HEK293 (cell line): ENCODE results near the gene ARIH2.

Experiments used
- GLIS1 ChIP-seq: fragments of 450-650 bp; formaldehyde crosslinking; IDR thresholded peaks from 2 replicates; pipeline ENCODE4 v1.5.1; 2016; ENCODE audit warnings: missing biosample characterization, missing genetic modification characterization
- GLIS2 ChIP-seq: fragments of 450-650 bp; formaldehyde crosslinking; IDR thresholded peaks from 2 replicates; pipeline ENCODE4 v1.5.1; 2016; ENCODE audit warnings: missing biosample characterization, missing genetic modification characterization
- IKZF3 ChIP-seq: fragments of 450-650 bp; IDR thresholded peaks from 2 replicates; pipeline ENCODE4 v1.5.0; 2018; ENCODE audit warnings: missing biosample characterization, mild to moderate bottlenecking, missing genetic modification characterization, moderate library complexity
- KLF8 ChIP-seq: fragments of 450-650 bp; formaldehyde crosslinking; IDR thresholded peaks from 2 replicates; pipeline ENCODE4 v1.5.1; 2016; ENCODE audit warnings: missing biosample characterization, missing genetic modification characterization
- MYNN ChIP-seq: fragments of 450-650 bp; formaldehyde crosslinking; IDR thresholded peaks from 2 replicates; pipeline ENCODE4 v1.5.1; 2016; ENCODE audit warnings: missing biosample characterization, missing genetic modification characterization, borderline replicate concordance
- OVOL3 ChIP-seq: fragments of 450-650 bp; formaldehyde crosslinking; IDR thresholded peaks from 2 replicates; pipeline ENCODE4 v1.5.1; 2016; ENCODE audit warnings: missing biosample characterization, missing genetic modification characterization
- PBX3 ChIP-seq: sonication (generic); formaldehyde crosslinking; IDR thresholded peaks from 2 replicates; pipeline ENCODE4 v1.8.1; 2022; ENCODE audit warnings: mild to moderate bottlenecking, moderate library complexity, missing genetic modification reagents
- PRDM4 ChIP-seq: fragments of 450-650 bp; formaldehyde crosslinking; IDR thresholded peaks from 2 replicates; pipeline ENCODE4 v1.5.1; 2017; ENCODE audit warnings: missing biosample characterization, missing genetic modification characterization
- SCRT2 ChIP-seq: fragments of 450-650 bp; formaldehyde crosslinking; IDR thresholded peaks from 2 replicates; pipeline ENCODE4 v1.5.1; 2016; ENCODE audit warnings: missing biosample characterization, missing genetic modification characterization
- SETDB1 ChIP-seq: IDR thresholded peaks from one replicate; pipeline ENCODE4 v1.6.1; 2017; ENCODE audit warnings: mild to moderate bottlenecking, low read length, moderate library complexity, mixed read lengths; ENCODE audit not compliant: insufficient read length
- YY1 ChIP-seq: fragments of 450-650 bp; formaldehyde crosslinking; IDR thresholded peaks from 2 replicates; pipeline ENCODE4 v1.5.1; 2018; ENCODE audit warnings: missing biosample characterization, missing genetic modification characterization
- ZBTB10 ChIP-seq: fragments of 450-650 bp; formaldehyde crosslinking; IDR thresholded peaks from 2 replicates; pipeline ENCODE4 v1.5.1; 2016; ENCODE audit warnings: missing biosample characterization, missing genetic modification characterization
- ZBTB6 ChIP-seq: fragments of 450-650 bp; formaldehyde crosslinking; IDR thresholded peaks from 2 replicates; pipeline ENCODE4 v1.5.1; 2017; ENCODE audit warnings: missing biosample characterization, missing genetic modification characterization
- ZFP3 ChIP-seq: fragments of 450-650 bp; formaldehyde crosslinking; IDR thresholded peaks from 2 replicates; pipeline ENCODE4 v1.5.1; 2016; ENCODE audit warnings: low read depth, missing biosample characterization, missing genetic modification characterization
- ZIC2 ChIP-seq: fragments of 450-650 bp; formaldehyde crosslinking; IDR thresholded peaks from 2 replicates; pipeline ENCODE4 v1.5.1; 2016; ENCODE audit warnings: missing biosample characterization, missing genetic modification characterization
- ZNF157 ChIP-seq: fragments of 450-650 bp; formaldehyde crosslinking; IDR thresholded peaks from 2 replicates; pipeline ENCODE4 v1.5.1; 2016; ENCODE audit warnings: missing biosample characterization, missing genetic modification characterization
- ZNF174 ChIP-seq: fragments of 450-650 bp; formaldehyde crosslinking; IDR thresholded peaks from 2 replicates; pipeline ENCODE4 v1.5.0; 2017; ENCODE audit warnings: missing biosample characterization, mild to moderate bottlenecking, missing genetic modification characterization
- ZNF223 ChIP-seq: fragments of 450-650 bp; formaldehyde crosslinking; IDR thresholded peaks from 2 replicates; pipeline ENCODE4 v1.5.1; 2016; ENCODE audit warnings: missing biosample characterization, missing genetic modification characterization
- ZNF449 ChIP-seq: fragments of 450-650 bp; formaldehyde crosslinking; IDR thresholded peaks from 2 replicates; pipeline ENCODE4 v1.5.1; 2017; ENCODE audit warnings: missing biosample characterization, mild to moderate bottlenecking, missing genetic modification characterization, moderate library complexity
- ZNF513 ChIP-seq: fragments of 450-650 bp; IDR thresholded peaks from 2 replicates; pipeline ENCODE4 v1.5.1; 2018; ENCODE audit warnings: missing biosample characterization, missing genetic modification characterization
- ZNF558 ChIP-seq: fragments of 450-650 bp; formaldehyde crosslinking; IDR thresholded peaks from 2 replicates; pipeline ENCODE4 v1.5.1; 2016; ENCODE audit warnings: missing biosample characterization, missing genetic modification characterization
- ZNF645 ChIP-seq: fragments of 450-650 bp; formaldehyde crosslinking; IDR thresholded peaks from 2 replicates; pipeline ENCODE4; 2016; ENCODE audit warnings: missing biosample characterization, missing genetic modification characterization
- ZNF670 ChIP-seq: fragments of 450-650 bp; formaldehyde crosslinking; IDR thresholded peaks from 2 replicates; pipeline ENCODE4 v1.5.1; 2016; ENCODE audit warnings: missing biosample characterization, missing genetic modification characterization, low read depth
- ZNF776 ChIP-seq: fragments of 450-650 bp; formaldehyde crosslinking; IDR thresholded peaks from 2 replicates; pipeline ENCODE4 v1.5.0; 2017; ENCODE audit warnings: missing biosample characterization, missing genetic modification characterization, borderline replicate concordance
- ZSCAN5A ChIP-seq: fragments of 450-650 bp; formaldehyde crosslinking; IDR thresholded peaks from 2 replicates; pipeline ENCODE4 v1.5.1; 2016; ENCODE audit warnings: missing biosample characterization, missing genetic modification characterization
- ZXDB ChIP-seq: fragments of 450-650 bp; formaldehyde crosslinking; IDR thresholded peaks from 2 replicates; pipeline ENCODE4 v1.5.1; 2016; ENCODE audit warnings: missing biosample characterization, missing genetic modification characterization

Gene ARIH2

GRCh38 chr3:48898383-48899234 lies 20.0 kb upstream of the ARIH2 start, which contains the start of gene SLC25A20 (continued):
- 0 out of 2 replicates have a peak, but pooled peaks have one; percentile 33 for TF ChIP-seq ZBTB10 (tag by site-specific recombination)
- no peak for TF ChIP-seq SCRT2 (tag by site-specific recombination)
- TF ChIP-seq ZNF670 (tag by site-specific recombination) = no peak
- TF ChIP-seq KLF8 = peak; percentile 72; the same call in 1 of the 2 replicates
- peak; percentile 2; the same call in 1 of the 2 replicates for TF ChIP-seq ZIC2 (tag by site-specific recombination)
- TF ChIP-seq ZNF513 = no peak
- TF ChIP-seq ZXDB (tag by site-specific recombination) = peak; percentile 21; the same call in 1 of the 2 replicates
- TF ChIP-seq ZNF157 (tag by site-specific recombination) = no peak
- no peak for TF ChIP-seq YY1 (tag by site-specific recombination)
- TF ChIP-seq GLIS1 (tag by site-specific recombination) = peak; percentile 58
- no peak for TF ChIP-seq ZNF174 (tag by site-specific recombination)
- TF ChIP-seq PRDM4 = no peak
- no peak for TF ChIP-seq MYNN (tag by site-specific recombination)
- no peak for TF ChIP-seq OVOL3 (tag by site-specific recombination)
- no peak for TF ChIP-seq ZSCAN5A
- peak; percentile 77 for TF ChIP-seq GLIS2 (tag by site-specific recombination)
- no peak for TF ChIP-seq ZNF645 (tag by site-specific recombination)
- TF ChIP-seq ZBTB6 (tag by site-specific recombination) = no peak
- no peak for TF ChIP-seq ZNF223
- TF ChIP-seq PBX3 (CRISPR knock-in tag) = no peak
- TF ChIP-seq ZNF449 = peak; percentile 77; the same call in 1 of the 2 replicates
- no peak for TF ChIP-seq ZNF558 (tag by site-specific recombination)
- TF ChIP-seq IKZF3 (tag by site-specific recombination) = peak; percentile 68
- TF ChIP-seq ZNF776 (tag by site-specific recombination) = no peak
- TF ChIP-seq ZFP3 (tag by site-specific recombination) = no peak
- TF ChIP-seq SETDB1 = no peak
